NOMO-1 (cell line): ENCODE measurements around the gene RBBP5.

Experiments used
- DNase-seq, 2 experiments: peaks; one replicate each; lab custom pipeline; 2025; ENCODE audit not compliant: unreplicated experiment in 2 of 2; lab: John Stamatoyannopoulos, UW

RBBP5 gene

GRCh38 chr1:205137901-205138300, 16.1 kb upstream of the RBBP5 start:
- DNase-seq: no peak

DNA sequence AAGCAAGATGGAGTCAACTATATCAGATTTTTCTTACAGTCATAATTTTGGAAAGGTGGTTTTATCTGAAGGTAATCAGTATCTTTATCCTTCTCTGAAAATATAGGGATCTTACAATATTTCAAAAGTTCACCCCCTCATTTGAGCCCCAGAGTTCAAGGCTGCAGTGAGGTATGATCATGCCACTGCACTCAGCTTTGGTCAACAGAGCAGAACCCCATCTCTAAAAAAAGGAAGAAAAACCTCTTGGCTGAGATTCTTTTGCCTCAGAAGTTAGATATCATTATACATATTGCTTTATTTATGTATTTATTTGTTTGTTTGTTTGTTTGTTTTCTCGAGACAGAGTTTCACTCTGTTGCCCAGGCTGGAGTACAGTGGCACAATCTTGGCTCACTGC, 11.5 kb upstream of the RBBP5 start:
- DNase-seq: no peak

DNA sequence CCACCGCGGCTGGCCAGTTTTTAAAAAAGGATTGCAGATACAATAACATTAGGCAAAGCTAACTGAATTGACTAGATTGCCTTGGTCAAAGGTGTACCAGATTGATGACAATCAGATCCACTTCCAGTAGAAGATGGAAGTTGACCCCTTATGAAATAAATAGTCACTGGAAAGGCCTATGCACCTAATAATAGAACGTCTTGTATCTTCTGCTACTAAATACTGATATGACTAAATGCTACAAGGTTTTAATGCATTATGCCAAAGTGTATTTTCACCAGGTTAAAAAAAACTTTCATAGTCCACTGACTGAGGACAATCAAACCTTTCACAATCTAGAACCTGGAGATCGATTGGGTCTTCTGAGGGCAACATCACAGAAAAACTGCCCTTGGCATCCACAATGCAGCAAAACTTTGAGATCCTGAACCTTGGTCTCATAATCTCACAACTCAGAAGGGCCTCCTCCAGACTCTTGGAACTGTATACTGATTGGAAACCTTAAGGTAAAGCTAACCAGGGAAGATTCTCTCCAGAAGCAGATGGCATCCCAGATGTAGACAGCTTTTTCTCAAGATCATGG, 7.8 kb upstream of the RBBP5 start:
- DNase-seq: no peak

DNA sequence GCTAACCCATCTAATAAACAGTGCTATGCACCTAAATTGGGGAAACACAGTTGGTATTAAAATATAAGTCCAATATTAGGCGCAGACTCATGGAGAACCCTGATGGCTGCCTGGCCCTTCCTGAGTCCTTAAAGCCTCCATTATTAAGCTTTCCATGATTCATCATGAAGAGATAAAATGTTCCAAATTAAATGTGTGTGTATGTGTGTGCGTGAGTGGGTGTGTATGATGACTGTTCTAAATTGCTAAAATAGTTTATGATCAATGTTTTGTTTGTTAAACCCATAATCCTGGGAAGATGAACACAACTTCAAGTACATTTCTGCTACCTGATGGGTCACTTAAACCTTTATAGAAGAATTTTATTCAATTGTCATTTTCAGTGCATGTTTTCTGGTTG, 6.3 kb upstream of the RBBP5 start:
- DNase-seq: peak in 1 of 2 experiments; percentile 16

DNA sequence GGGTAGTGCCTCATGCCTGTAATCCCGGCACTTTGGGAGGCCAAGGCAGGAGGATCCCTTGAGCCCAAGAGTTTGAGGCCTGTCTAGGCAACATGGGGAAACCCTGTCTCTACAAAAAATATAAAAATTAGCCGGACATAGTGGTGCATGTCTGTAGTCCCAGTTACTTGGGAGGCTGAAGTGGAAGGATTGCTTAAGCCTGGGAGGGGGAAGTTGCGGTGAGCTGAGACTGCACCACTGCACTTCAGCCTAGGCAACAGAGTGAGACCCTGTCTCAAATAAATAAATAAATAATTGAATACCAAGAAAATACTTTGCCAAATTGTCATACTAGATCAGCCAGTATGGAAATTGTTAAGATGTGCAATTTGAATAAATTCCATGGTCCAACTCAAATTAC, 5.9 kb upstream of the RBBP5 start:
- peak; percentile 47 to 56 for DNase-seq

GRCh38 chr1:205124726-205125125, 2.9 kb upstream of the RBBP5 start:
- peak; percentile 57 to 79 for DNase-seq

- no peak for DNase-seq
Observed at GRCh38 chr1:205122489-205122882, 708 bp upstream of the RBBP5 start.

DNA sequence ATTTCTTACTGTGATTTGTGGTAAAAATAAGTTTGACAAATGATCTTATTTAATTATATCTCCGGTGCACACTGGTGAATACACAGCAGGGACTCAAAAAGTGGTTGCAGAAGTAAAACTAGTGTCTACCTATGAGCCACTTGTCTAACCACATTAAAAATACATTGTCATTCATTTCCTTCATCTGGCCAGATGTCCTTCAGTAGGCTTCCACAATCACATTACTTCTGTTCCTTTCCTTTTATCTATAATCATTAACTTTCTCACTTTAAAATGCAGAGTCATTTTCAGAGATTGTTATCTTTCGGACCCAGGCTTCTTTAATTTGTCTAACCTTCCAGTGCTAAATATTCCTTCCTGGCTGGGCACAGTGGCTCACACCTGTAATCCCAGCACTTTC, 3.0 kb downstream of the RBBP5 start:
- DNase-seq: no peak

DNA sequence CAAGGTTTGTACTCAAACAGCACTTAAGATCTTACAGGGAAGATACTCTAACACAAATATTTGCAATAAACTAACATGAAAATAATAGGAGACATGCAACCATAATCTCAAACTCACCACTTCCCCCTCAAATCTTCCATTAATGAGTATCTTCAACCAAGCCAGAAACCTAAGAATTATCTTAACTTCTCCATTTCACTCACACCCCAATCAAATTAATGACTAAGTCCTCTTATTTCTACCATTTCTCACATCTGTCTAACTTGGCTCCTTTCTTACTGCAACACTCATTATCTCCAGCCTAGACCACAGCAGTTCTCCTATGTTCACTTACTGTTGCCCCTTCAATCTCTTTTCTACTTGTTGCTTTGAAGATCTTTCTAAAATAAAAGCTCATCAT, 10.4 kb downstream of the RBBP5 start:
- no peak for DNase-seq

DNA sequence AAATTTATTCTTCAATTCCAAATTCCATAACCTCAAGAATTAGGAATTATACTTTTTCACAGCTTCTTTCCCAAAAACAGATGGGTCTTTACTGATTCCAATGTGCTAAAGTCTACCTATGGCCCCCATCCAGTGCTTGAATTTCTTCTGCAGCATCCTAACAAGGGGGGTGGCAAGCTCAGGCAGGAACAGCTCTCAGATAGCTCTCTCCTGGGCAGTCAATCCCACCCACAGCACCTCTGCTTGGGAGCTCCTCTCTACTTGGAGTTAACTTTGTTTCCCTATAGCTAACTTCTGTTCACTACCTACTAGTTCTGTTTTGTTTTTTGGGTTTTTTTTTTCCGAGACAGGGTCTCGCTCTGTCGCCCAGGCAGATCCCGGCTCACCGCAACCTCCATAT, 12.1 kb downstream of the RBBP5 start:
- DNase-seq: no peak

- DNase-seq: no peak
Observed at GRCh38 chr1:205109269-205109668, 12.5 kb downstream of the RBBP5 start.

DNA sequence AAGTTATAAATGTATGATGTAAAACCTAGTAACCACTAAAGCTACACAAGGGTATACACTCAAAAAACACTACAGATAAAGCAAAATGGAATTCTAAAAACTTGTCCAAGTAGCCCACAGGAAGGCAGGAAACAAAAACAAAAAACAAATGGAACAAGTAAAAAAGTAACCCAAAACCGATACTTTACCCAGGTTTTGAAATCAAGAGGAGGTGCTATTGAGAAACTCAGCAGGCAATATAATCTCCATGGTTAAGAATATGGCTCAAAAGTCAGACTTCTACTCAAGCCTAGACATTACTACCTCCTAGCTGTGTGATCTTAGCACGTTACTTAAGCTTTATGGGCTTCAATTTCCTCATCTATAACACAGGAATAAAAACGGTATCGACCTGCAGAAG, 13.3 kb downstream of the RBBP5 start:
- no peak for DNase-seq

DNA sequence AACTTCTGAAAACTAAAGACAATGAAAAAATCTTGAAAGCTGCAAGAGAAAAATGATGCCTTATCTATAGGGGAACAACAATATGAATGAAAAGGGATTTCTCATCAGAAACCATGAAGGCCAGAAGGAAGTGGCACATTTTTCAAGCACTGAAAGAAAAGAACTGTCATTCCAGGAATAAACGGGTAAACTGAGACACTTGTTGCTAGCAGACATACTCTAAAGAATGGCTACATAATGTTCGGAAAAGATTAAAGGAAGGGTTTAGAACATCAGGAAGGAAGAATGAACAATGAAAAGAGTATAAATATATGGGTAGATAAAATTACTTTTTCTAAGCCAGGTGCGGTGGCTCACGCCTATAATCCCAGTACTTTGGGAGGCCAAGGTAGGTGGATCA, 14.5 kb downstream of the RBBP5 start:
- no peak for DNase-seq

GRCh38 chr1:205102404-205102803, 19.4 kb downstream of the RBBP5 start:
- DNase-seq: no peak

- no peak for DNase-seq
Observed at GRCh38 chr1:205098242-205098641, 23.5 kb downstream of the RBBP5 start.

- no peak for DNase-seq
Observed at GRCh38 chr1:205095422-205095821, 26.4 kb downstream of the RBBP5 start.

DNA sequence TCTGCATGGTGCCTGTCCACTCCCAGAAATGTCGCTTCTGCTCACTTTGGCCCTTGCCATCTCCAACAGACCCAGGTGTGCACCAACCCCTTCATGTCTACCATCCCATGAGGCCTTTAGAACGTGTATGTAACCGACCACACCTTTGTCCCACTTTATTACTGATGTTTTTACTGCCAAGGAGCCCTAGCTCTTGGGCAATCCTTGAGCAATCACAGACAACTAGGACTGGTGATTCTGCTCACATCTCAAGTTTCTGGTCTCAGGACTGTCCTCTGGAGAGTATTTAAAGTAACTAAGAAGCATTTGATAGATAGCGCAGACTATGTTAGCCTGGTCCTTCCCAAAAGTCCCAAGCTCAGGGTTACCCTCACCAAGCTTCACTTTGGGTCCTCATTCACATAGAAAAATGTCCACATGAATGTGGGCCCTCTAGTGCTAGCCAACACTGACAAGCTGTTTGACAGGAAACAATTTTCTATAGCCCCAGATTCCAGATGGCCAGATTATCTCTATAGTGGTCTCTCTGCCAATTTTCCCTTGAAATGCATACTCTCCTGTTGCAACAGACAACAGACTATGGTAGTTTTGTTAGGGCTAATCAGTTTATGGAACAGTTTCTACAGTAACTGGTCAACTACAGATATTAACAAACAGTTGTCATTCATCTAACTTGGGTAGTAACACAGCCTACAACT, 30.6 kb downstream of the RBBP5 start:
- DNase-seq: no peak

DNA sequence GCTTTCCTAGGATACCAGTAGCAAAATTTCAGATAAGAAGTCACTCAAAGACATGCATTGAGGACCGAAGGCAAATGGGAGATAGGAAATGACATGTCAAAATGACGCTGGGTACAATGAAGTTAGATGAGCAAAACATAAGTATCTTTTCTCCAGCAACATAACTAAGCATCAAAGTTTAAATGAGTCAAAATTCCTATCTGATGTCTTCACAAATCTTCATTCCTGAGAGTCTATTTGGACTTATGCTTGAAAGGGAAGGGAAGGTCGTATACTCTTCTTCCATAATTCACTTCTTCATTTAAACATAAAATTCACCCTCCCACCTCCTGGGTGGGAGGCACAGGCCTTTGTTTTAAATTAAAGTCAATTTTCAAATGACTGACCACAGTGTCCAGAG, 33.4 kb downstream of the RBBP5 start:
- no peak for DNase-seq

GRCh38 chr1:205084360-205084759, 37.4 kb downstream of the RBBP5 start, which contains the start of gene TMEM81:
Gene TMEM81 (minus strand): TSS chr1:205084460. CDS start chr1:205084320, 140 bp downstream.
- DNase-seq: no peak

DNA sequence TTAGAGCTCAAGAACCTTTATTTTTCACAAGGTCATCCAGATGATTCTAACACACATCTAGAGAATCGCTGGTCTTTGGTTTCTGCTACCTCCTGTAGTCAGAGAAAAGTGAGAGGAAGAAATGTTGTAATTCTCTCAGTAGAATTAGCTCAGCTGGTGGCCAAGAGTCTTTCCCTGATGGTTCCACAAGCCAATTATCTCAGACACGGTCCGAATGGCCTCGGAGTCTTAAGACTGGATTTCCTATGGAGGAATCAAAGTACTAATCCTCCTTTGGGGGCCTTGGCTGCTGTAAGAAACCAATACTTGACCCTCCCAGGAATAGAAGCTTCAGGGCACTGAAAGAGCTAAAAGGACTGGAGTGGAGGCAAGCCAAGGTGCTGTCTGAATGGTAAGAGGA, 39.3 kb downstream of the RBBP5 start:
- DNase-seq: no peak

DNA sequence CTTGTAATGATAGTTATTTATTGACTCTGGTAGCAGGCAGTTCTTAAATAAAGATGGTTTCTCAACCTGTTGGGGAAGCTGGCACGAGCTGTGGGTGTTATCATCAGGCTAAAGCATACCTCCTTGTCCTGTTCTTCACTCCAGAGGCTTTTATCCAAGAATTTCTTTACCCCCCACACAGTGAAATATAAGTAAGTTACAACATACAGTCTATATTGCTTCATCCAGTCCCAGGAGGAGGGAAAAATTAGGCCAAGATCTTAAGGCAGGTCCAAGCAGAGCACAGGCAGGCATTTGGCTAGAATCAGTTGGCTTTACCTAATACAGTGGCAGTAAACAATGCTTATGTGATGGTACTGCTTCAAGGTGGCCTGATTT, 43.9 kb downstream of the RBBP5 start:
- DNase-seq: no peak

- no peak for DNase-seq
Observed at GRCh38 chr1:205077158-205077933, 44.4 kb downstream of the RBBP5 start.
